RPMI7951 (cell line): ENCODE results near the gene PIEZO1. TPM values are rescaled to one million over a fixed set of nuclear protein-coding genes. Genes with fewer than 3 reads are reported as not detected.
"Not testable (repeated sequence)": the region's sequence is repeated elsewhere in the genome, so short reads cannot be mapped to it uniquely, and the experiment has no call there.

Source experiments
- DNase-seq: peaks from one replicate; pipeline ENCODE4 v3.0.0-alpha.2; 2012; ENCODE audit warnings: low read depth
- total RNA-seq: library from RNA; depleted of rRNA; stranded (reverse); fragments of >200 nt; shearing (Covaris generic); gene quantifications from 2 replicates; pipeline ENCODE4 v1.2.3, GENCODE V29; 2014; rRNA removed

The PIEZO1 gene
- total RNA-seq, 1 experiment from 2014 or later: 76.4 TPM

GRCh38 chr16:88673716-88674379 is 111.2 kb downstream of the PIEZO1 start:
- DNase-seq: no peak

DNA sequence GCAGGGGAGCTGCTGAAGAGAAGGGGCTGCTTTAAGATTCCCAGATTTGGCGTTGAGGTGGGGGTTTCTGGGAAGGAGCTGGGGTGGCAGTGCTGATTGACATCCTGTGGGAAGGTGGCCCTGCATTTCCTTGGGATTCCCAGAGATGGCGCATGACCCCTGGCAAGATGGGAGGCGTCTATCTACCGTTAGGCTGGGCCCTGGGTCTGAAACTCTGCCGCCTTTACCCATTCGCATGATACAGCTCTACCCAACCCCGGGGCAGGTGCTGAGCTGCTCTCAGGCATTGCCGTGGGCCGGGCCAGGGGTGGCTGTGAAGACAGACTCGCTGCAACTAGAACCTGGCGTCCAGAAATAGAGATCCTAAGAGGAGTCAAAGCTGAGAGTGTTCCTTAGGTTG is 112.2 kb downstream of the PIEZO1 start:
- no peak for DNase-seq

DNA sequence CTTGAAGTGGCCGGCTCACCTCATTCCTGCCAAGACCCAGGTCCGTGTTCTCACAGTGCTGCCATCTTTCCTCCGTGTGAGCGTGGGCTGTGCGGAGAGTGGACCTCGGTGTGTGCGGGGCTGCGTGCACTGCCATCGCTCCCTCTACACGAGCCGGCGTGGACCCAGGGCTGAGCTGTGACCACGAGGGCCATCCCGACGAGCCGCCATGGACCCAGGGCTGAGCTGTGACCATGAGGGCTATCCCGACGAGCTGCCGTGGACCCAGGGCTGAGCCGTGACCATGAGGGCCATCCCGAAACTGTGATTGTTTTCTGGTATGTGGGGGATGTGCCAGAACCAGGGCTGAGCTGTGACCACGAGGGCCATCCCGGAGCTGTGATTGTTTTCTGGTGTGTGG is 113.2 kb downstream of the PIEZO1 start:
- no peak for DNase-seq

- DNase-seq: no peak
Observed at GRCh38 chr16:88669980-88670379, 115.0 kb downstream of the PIEZO1 start.

GRCh38 chr16:88669493-88669892 is 115.5 kb downstream of the PIEZO1 start:
- not testable (repeated sequence) for DNase-seq

- DNase-seq: no peak
Observed at GRCh38 chr16:88667461-88667860, 117.6 kb downstream of the PIEZO1 start.

DNA sequence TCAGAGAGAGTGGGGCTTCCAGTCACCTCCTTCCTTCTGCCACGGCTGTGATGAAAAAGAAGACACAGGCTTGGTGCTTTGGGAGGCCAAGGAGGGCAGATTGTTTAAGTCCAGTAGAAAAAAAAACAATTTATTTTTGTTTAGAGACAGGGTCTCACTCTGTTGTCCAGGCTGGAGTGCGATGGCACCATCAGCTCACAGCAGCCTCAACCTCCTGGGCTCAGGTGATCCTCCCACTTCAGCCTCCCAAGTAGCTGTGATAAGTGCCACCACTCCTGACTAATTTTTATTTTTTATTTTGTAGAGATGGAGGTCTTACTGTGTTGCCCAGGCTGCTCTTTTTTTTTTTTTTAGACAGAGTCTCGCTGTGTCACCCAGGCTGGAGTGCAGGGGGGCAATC is 119.5 kb downstream of the PIEZO1 start:
- no peak for DNase-seq

Other genes starting within 250 kb of the PIEZO1 start
- gene ZC3H18, start 214.8 kb downstream of the PIEZO1 start, total RNA-seq: 6.4 and 7.9 TPM in 2 replicates
- not detected in 2 replicates for gene IL17C, start 146.6 kb downstream of the PIEZO1 start, total RNA-seq
- 30.9 and 40.5 TPM in 2 replicates for gene CYBA, start 134.2 kb downstream of the PIEZO1 start, total RNA-seq
- 27.8 and 31.3 TPM in 2 replicates for gene MVD, start 122.1 kb downstream of the PIEZO1 start, total RNA-seq
- not detected in 2 replicates for gene SNAI3, start 98.7 kb downstream of the PIEZO1 start, total RNA-seq
- gene RNF166, start 78.8 kb downstream of the PIEZO1 start, total RNA-seq: 10.6 and 16.0 TPM in 2 replicates
- 13.2 and 13.4 TPM in 2 replicates for gene CTU2, start 78.7 kb downstream of the PIEZO1 start, total RNA-seq
- gene CDT1, start 18.6 kb upstream of the PIEZO1 start, total RNA-seq: 32.2 and 35.2 TPM in 2 replicates
- gene APRT, start 26.7 kb upstream of the PIEZO1 start, total RNA-seq: 122 and 184 TPM in 2 replicates
- 23.9 and 32.1 TPM in 2 replicates for gene GALNS, start 71.7 kb upstream of the PIEZO1 start, total RNA-seq
- 48.7 and 55.3 TPM in 2 replicates for gene TRAPPC2L, start 71.9 kb upstream of the PIEZO1 start, total RNA-seq
- not detected in 2 replicates for gene PABPN1L, start 81.4 kb upstream of the PIEZO1 start, total RNA-seq
- not detected in 2 replicates for gene CBFA2T3, start 192.0 kb upstream of the PIEZO1 start, total RNA-seq